Skeletal muscle tissue (tissue), 4 donors: ENCODE results near the gene WDR93. TPM values are rescaled to one million over a fixed set of nuclear protein-coding genes. Genes with fewer than 3 reads are reported as not detected.

Experiments
- H3K27ac ChIP-seq: one replicate; pipeline ENCODE4 v1.7.0; 2013; ENCODE audit warnings: mild to moderate bottlenecking, low read depth, low read length, inconsistent platforms
- H3K27me3 ChIP-seq, 3 donors: one replicate each; pipeline ENCODE4 v1.7.0; 2013; ENCODE audit warnings: low read length in 3 of 3; ENCODE audit not compliant: control insufficient read depth in 3 of 3, insufficient read depth in 3 of 3
- H3K36me3 ChIP-seq, 3 donors: one replicate each; pipeline ENCODE4 v1.7.0; 2013; ENCODE audit warnings: low read length in 3 of 3; ENCODE audit not compliant: control insufficient read depth in 3 of 3, insufficient read depth in 3 of 3
- H3K4me1 ChIP-seq, 3 donors: one replicate each; pipeline ENCODE4 v1.7.0; 2013; ENCODE audit warnings: low read length in 3 of 3, mild to moderate bottlenecking in 3 of 3; ENCODE audit not compliant: control insufficient read depth in 3 of 3, insufficient read depth in 3 of 3
- H3K4me3 ChIP-seq, 3 donors: one replicate each; pipeline ENCODE4 v1.7.0; 2013; ENCODE audit warnings: low read length in 3 of 3
- H3K9ac ChIP-seq, 3 donors: one replicate each; pipeline ENCODE4 v1.7.0; 2013; ENCODE audit warnings: low read length in 3 of 3, mild to moderate bottlenecking in 3 of 3, moderate library complexity in 2 of 3, low read depth in 1 of 3
- H3K9me3 ChIP-seq, 3 donors: one replicate each; pipeline ENCODE4 v1.7.0; 2013; ENCODE audit warnings: low read length in 3 of 3; ENCODE audit not compliant: control insufficient read depth in 3 of 3
- total RNA-seq: library from RNA; depleted of rRNA; stranded (reverse); fragments of >200 nt; gene quantifications from one replicate; pipeline ENCODE4 v1.2.3, GENCODE V29; 2014
- donor health status: Osteomylitis.

Gene WDR93
- total RNA-seq, 1 donor from 2014 or later: not detected

DNA sequence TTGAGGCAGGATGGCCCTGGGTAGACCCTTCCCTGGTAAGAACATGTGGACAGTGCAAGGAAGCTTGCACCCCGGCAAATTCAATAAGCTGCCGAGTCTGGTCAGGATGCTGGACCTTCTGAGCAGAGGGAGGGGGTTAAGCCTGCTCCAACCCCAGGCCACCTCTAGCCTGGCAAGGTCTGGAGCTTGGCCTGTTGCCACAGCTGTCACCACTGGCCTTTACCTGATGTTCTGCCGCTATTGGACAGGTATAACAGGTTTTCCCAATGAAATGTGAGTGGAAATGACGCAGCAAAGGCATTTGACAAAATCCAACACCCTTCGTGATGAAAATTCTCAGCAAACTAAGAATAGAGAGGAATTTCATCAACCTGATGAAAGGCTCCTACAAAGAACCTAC, 61.1 kb downstream of the WDR93 start:
- H3K4me3 ChIP-seq: peak overlapping the region in 1 of 3 donors; percentile 78

DNA sequence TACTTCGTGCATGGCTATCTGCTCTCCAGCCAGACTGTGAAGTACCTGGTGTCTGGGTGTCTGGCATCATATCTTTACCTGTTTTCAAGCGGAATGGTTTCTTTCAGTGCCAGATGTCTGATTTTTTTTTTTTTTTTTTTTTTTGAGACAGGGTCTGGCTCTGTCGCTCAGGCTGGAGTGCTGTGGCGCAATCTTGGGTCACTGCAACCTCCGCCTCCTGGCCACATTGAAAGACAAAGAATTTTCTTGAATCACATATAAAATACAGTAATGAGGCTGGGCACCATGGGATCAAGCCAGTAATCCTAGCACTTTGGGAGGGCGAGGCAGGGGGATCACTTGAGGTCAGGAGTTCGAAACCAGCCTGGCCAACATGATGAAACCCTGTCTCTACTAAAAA, 63.2 kb downstream of the WDR93 start:
- Histone ChIP-seq H3K27me3 (peaks cover 0 to 3% (median 0%) of the 10 kb centered on the region in 3 donors), H3K9me3 (no peaks in the 10 kb centered on the region), H3K4me1 (peaks cover 10 to 12% (median 11%) of the 10 kb centered on the region in 3 donors), H3K4me3 (no peak overlapping the region), H3K36me3 (no peaks in the 10 kb centered on the region), H3K9ac (no peak overlapping the region), H3K27ac (no peak overlapping the region)

More for the DNA sequence above, 61.1 kb downstream of the WDR93 start:
- Histone ChIP-seq H3K9me3 (no peaks in the 10 kb centered on the region), H3K36me3 (no peaks in the 10 kb centered on the region), H3K27ac (no peak overlapping the region), H3K4me1 (peaks cover 10 to 13% (median 12%) of the 10 kb centered on the region in 3 donors), H3K27me3 (peaks cover 0 to 15% (median 3%) of the 10 kb centered on the region in 3 donors), H3K9ac (no peak overlapping the region)

DNA sequence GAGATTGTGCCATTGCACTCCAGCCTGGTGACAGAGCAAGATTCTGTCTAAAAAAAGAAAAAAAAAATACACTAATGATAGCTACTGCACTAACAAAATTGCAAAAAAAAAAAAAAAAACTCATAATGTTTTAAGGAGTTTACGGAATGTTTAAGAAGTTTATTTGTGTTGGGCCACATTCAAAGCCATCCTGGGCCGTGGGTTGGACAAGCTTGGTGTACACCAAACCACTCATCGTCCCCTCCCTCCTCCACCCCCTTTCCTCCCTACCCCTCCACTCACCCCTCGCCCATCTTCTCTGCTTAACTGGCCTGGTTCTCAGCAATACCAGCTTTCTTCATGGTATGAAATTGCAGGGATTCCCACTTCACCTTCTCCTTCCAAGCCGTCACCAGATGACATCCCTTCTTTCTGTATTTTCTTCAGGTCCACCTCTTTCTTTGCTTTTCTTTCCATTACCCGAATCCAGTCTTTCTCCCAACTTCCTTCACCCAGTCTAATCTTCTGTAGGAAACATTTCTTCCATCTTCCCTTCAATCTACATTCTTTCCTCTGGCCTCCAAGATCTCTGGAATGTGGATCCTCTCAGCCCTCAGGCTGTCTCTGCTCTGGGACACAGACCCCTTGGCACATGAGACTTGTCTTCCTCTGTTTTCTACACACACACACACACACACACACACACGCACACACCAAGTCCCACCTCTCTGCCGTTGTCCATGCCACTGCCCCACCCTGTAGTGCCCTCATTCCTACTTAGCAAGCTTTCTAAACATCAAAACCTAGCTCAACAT, 63.9 kb downstream of the WDR93 start:
- Histone ChIP-seq H3K27me3 (peaks cover 0 to 3% (median 0%) of the 10 kb centered on the region in 3 donors), H3K27ac (no peak overlapping the region), H3K9me3 (no peaks in the 10 kb centered on the region), H3K9ac (no peak overlapping the region), H3K36me3 (no peaks in the 10 kb centered on the region), H3K4me1 (peaks cover 7 to 12% (median 10%) of the 10 kb centered on the region in 3 donors), H3K4me3 (no peak overlapping the region)

DNA sequence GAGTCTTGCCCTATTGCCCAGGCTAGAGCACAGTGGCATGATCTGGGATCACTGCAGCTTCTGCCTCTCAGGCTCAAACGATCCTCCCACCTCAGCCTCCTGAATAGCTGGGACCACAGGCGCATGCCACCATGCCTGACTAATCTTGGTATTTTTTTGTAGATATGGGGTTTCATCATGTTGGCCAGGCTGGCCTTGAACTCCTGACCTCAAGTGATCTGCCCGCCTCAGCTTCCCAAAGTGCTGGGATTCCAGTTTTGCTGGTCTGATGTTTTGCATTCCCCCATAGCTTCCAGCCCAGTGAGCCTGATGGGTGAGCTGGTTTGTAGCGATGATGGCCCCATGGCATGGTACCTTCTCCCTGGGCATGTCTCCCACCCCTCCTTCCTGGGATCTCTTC, 65.1 kb downstream of the WDR93 start:
- Histone ChIP-seq H3K9ac (no peak overlapping the region), H3K27me3 (peaks cover 0 to 3% (median 0%) of the 10 kb centered on the region in 3 donors), H3K4me3 (no peak overlapping the region), H3K36me3 (no peaks in the 10 kb centered on the region), H3K9me3 (no peaks in the 10 kb centered on the region), H3K27ac (no peak overlapping the region), H3K4me1 (peaks cover 4 to 5% (median 5%) of the 10 kb centered on the region in 3 donors)

DNA sequence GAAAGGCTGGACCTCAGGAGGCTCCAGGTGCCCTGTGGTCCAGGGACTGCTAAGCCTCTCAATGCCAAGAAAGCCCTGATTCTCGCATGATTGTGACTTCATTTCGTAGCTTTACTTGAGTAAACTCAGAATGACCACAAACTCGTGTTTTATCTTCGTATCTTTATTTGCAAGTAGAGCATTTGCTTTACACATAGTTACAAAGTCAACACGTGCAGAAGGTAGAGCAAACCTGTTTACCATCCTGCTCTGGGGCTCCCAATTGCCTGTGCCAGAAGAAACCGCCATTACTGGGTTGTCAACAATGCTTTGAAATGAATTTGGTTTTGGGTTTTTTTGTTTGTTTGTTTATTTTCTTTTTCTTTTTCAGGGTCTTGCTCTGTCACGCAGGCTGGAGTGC, 66.3 kb downstream of the WDR93 start:
- Histone ChIP-seq H3K27me3 (no peaks in the 10 kb centered on the region), H3K27ac (no peak overlapping the region), H3K4me3 (no peak overlapping the region), H3K4me1 (peaks cover 0 to 11% (median 2%) of the 10 kb centered on the region in 3 donors), H3K9ac (no peak overlapping the region), H3K36me3 (no peaks in the 10 kb centered on the region), H3K9me3 (no peaks in the 10 kb centered on the region)

DNA sequence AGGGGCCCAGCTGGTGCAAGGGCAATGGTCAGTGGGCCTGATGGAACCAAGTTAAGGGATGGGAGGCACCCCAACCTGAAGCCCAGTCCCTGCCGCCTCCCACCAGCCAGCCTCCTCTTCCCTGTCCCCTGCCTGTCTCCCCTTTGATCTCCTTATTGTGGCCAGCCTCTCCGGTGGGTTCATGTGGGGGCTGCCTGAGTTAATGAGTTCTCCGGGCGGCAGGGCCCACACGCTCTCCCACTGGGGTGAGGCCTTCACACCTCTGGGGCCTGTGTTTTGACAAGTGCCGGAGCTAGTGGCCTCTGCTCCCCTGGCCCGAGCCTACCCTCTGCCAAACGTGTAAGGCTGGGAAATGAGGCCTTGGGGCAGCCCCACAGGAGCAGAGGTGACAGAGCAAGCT, 67.7 kb downstream of the WDR93 start:
- Histone ChIP-seq H3K4me3 (no peak overlapping the region), H3K9me3 (no peaks in the 10 kb centered on the region), H3K36me3 (no peaks in the 10 kb centered on the region), H3K4me1 (peaks cover 0 to 11% (median 2%) of the 10 kb centered on the region in 3 donors), H3K27ac (no peak overlapping the region), H3K27me3 (no peaks in the 10 kb centered on the region), H3K9ac (no peak overlapping the region)

DNA sequence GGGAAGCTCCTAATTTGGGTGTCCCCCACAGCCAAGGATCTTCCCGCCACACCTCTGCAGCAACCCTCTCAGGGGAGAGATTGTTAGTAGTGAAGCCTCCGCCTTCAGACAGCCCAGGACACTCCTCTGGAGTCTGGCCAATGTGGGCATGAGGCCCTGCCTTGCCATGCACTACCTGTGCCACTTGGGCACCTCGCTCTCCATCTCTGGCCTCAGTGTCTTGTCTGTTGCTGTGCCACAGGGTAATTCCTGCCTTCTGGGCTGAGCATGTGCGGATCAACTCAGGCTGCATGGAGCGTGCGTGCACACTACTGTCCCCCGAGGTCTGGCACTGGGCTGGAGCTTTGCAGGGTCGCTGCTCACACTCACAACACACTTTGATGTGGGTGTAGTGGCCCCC, 68.4 kb downstream of the WDR93 start:
- Histone ChIP-seq H3K4me3 (no peak overlapping the region), H3K36me3 (no peaks in the 10 kb centered on the region), H3K27me3 (no peaks in the 10 kb centered on the region), H3K9me3 (no peaks in the 10 kb centered on the region), H3K9ac (no peak overlapping the region), H3K27ac (no peak overlapping the region), H3K4me1 (peaks cover 0 to 11% (median 2%) of the 10 kb centered on the region in 3 donors)

DNA sequence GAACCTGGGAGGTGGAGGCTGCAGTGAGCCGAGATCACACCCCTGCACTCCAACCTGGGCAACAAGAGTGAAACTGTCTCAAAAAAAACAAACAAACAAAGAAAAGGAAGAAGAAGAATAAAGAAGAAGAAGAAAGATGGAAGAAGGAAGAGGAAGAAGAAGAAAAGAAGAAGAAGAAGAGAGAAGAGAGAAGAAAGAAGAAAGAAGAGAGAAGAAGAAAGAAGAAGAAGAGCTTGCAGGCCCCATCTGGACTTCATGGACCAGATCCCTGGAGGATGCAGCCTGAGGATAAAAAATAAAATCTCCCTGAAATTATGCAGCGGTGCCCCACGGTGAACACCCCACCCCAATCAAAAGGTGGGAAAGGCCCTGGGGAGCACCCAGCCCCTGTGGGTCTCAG, 69.2 kb downstream of the WDR93 start:
- Histone ChIP-seq H3K9me3 (no peaks in the 10 kb centered on the region), H3K27me3 (no peaks in the 10 kb centered on the region), H3K9ac (no peak overlapping the region), H3K27ac (no peak overlapping the region), H3K36me3 (no peaks in the 10 kb centered on the region), H3K4me1 (peaks cover 0 to 11% (median 2%) of the 10 kb centered on the region in 3 donors), H3K4me3 (no peak overlapping the region)

DNA sequence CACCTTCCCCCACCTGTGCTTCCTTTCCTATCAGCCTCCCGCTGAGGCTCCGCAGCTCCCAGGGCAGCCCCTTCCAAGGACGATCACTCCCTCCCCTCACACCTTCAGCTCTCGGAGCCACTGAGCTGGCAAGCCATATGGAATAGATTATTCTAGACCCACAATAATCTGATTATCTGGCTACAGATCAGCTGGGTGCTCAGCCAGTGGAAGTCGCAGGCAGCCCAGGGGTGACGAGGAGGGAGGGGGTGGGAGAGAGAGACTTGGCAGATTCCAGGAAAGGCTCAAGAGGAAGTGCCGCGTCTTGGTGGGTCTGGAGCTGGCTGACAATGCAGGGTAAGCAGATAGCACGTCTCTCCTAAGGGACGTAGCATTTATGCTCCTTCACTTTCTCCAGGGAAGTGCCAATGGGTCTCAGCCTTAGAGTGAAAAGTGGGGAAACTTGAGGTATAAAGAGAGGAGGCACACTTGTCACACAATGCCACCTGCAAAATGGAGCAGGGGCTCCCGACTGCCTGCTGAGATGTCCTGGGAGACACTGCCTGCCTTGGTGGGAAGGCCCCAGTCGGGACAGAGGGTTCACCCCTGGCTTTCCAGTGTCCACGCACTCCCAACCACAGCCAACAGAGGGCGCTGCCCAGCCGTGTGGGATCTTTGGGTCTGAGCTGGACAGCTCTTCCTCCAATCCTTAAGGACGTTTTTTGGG, 69.8 kb downstream of the WDR93 start:
- Histone ChIP-seq H3K36me3 (no peaks in the 10 kb centered on the region), H3K27ac (no peak overlapping the region), H3K4me3 (no peak overlapping the region), H3K9ac (peak overlapping the region in 1 of 3 donors; percentile 25), H3K4me1 (peaks cover 0 to 11% (median 2%) of the 10 kb centered on the region in 3 donors), H3K27me3 (no peaks in the 10 kb centered on the region), H3K9me3 (no peaks in the 10 kb centered on the region)
